Right renal cortex interstitium (tissue), 3 donors: Measurements from ENCODE around the gene NOX4. TPM values are rescaled to one million over a fixed set of nuclear protein-coding genes. Genes with fewer than 3 reads are reported as not detected.
"Not testable (repeated sequence)": the region's sequence is repeated elsewhere in the genome, so short reads cannot be mapped to it uniquely, and the experiment has no call there.

Source experiments
- DNase-seq, 3 donors: peaks; one replicate each; pipeline ENCODE4 v3.0.0-alpha.2; 2013; ENCODE audit warnings: low read depth in 3 of 3, low spot score in 2 of 3
- polyA plus RNA-seq, 3 donors: library from polyadenylated mRNA; unstranded; fragments of 120-200 nt; gene quantifications; one replicate each; pipeline ENCODE4 v1.2.1, GENCODE V29; 2013; ENCODE audit not compliant: insufficient read length in 3 of 3

NOX4 gene
- polyA plus RNA-seq, 3 donors, result 50.2 to 65.6 (median 55.4) TPM

GRCh38 chr11:89387501-89387900 is 103.7 kb downstream of the NOX4 start:
- DNase-seq, result not testable (repeated sequence)

- not testable (repeated sequence) for DNase-seq
Observed at GRCh38 chr11:89382986-89383385, 108.2 kb downstream of the NOX4 start.

GRCh38 chr11:89381094-89381493 is 110.1 kb downstream of the NOX4 start:
- no peak for DNase-seq

- not testable (repeated sequence) for DNase-seq
Observed at GRCh38 chr11:89379976-89380771, 111.0 kb downstream of the NOX4 start.

- not testable (repeated sequence) for DNase-seq
Observed at GRCh38 chr11:89378986-89379385, 112.2 kb downstream of the NOX4 start.

- DNase-seq, result not testable (repeated sequence)
Observed at GRCh38 chr11:89369356-89369755, 121.8 kb downstream of the NOX4 start.

- not testable (repeated sequence) for DNase-seq
Observed at GRCh38 chr11:89364856-89365255, 126.3 kb downstream of the NOX4 start.

- DNase-seq, result no peak
Observed at GRCh38 chr11:89361734-89362133, 129.4 kb downstream of the NOX4 start.

GRCh38 chr11:89359208-89359607 is 132.0 kb downstream of the NOX4 start:
- DNase-seq, result not testable (repeated sequence)

GRCh38 chr11:89358761-89359160 is 132.4 kb downstream of the NOX4 start:
- DNase-seq, result no peak

GRCh38 chr11:89355646-89356045 is 135.5 kb downstream of the NOX4 start:
- no peak for DNase-seq

GRCh38 chr11:89354513-89354912 is 136.7 kb downstream of the NOX4 start:
- not testable (repeated sequence) for DNase-seq

- no peak for DNase-seq
Observed at GRCh38 chr11:89347071-89347470, 144.1 kb downstream of the NOX4 start.

- DNase-seq, result no peak
Observed at GRCh38 chr11:89346601-89347000, 144.6 kb downstream of the NOX4 start.

- DNase-seq, result not testable (repeated sequence)
Observed at GRCh38 chr11:89342880-89343572, 148.1 kb downstream of the NOX4 start.

- not testable (repeated sequence) for DNase-seq
Observed at GRCh38 chr11:89340450-89340849, 150.7 kb downstream of the NOX4 start.

GRCh38 chr11:89338073-89338472 is 153.1 kb downstream of the NOX4 start:
- not testable (repeated sequence) for DNase-seq

- DNase-seq, result not testable (repeated sequence)
Observed at GRCh38 chr11:89337100-89337650, 154.0 kb downstream of the NOX4 start.

- not testable (repeated sequence) for DNase-seq
Observed at GRCh38 chr11:89333704-89334103, 157.5 kb downstream of the NOX4 start.

GRCh38 chr11:89331940-89332339 is 159.2 kb downstream of the NOX4 start:
- not testable (repeated sequence) for DNase-seq

- no peak for DNase-seq
Observed at GRCh38 chr11:89327885-89328284, 163.3 kb downstream of the NOX4 start.

GRCh38 chr11:89321401-89321800 is 169.8 kb downstream of the NOX4 start:
- no peak for DNase-seq
